ENCODE measurements around the gene BRAF.

GRCh38 chr7:140674899-140675701, 249.6 kb downstream of the BRAF start:
- peak; percentile 64 for TF ChIP-seq CTCF (conservative IDR thresholded peaks at IDR 0.05; ENCODE audit: low read depth, low read length)
- no peak for TF ChIP-seq EZH2 (IDR thresholded peaks at IDR 0.05; ENCODE audit: low read length, unreplicated experiment)
- TF ChIP-seq EZH2phosphoT487 (IDR thresholded peaks at IDR 0.05; ENCODE audit: borderline replicate concordance, low read length): no peak

Measured in PC-3 (cell line).